Endothelial cell of umbilical vein (primary cell): ENCODE measurements around the gene DACT3. TPM values are rescaled to one million over a fixed set of nuclear protein-coding genes. Genes with fewer than 3 reads are reported as not detected.

Experiments used
- BruUV-seq: library from RNA; stranded (reverse); fragments of 400-500 nt; replicated peaks from 2 replicates; lab custom pipeline; 2021; lab: Mats Ljungman, UMichigan
- CTCF ChIA-PET: fragments of 300-600, 350-600 bp; sonication (Branson Sonifier 250); formaldehyde crosslinking; loops from one replicate; lab custom pipeline; 2021; ENCODE audit warnings: antibody characterized with exemption, inconsistent platforms; lab: Charles Lee
- POLR2A ChIA-PET: fragments of 300-600, 350-600 bp; sonication (Branson Sonifier 250); formaldehyde crosslinking; loops from one replicate; lab custom pipeline; 2021; ENCODE audit warnings: antibody characterized with exemption, inconsistent platforms; lab: Charles Lee
- DNase-seq: peaks from one replicate; pipeline ENCODE4 v3.0.0-alpha.2; 2011; ENCODE audit warnings: low read depth, low spot score
- FAIRE-seq: peaks from 2 replicates; lab custom pipeline; 2011; peaks lifted over from hg19 to GRCh38; lab: Jason Lieb, UNC
- H2AFZ ChIP-seq: 2 replicates; pipeline ENCODE4 v1.6.0; 2012; ENCODE audit warnings: low read depth, low read length, control low read depth, inconsistent platforms
- H3K27ac ChIP-seq: 2 replicates; pipeline ENCODE4 v1.5.1; 2011; ENCODE audit warnings: low read depth, mild to moderate bottlenecking, control low read depth, low read length, moderate library complexity; ENCODE audit not compliant: insufficient read depth
- H3K27me3 ChIP-seq, 2 experiments: 2 replicates each; pipeline versions ENCODE4 v1.6.0 to v1.6.1; 2011; ENCODE audit warnings: low read length in 2 of 2, mixed read lengths in 1 of 2; ENCODE audit not compliant: control insufficient read depth in 2 of 2, insufficient read depth in 2 of 2
- H3K36me3 ChIP-seq, 2 experiments: 2 replicates in 1 of 2; 3 replicates in 1 of 2; pipeline ENCODE4 v1.5.1; 2011; ENCODE audit warnings: low read length in 2 of 2, mild to moderate bottlenecking in 1 of 2, moderate library complexity in 1 of 2; ENCODE audit not compliant: control insufficient read depth in 2 of 2, insufficient read depth in 2 of 2; ENCODE audit errors: extremely low read depth in 1 of 2
- H3K4me1 ChIP-seq: 3 replicates; pipeline ENCODE4 v1.5.1; 2011; ENCODE audit warnings: mild to moderate bottlenecking, low read length; ENCODE audit not compliant: control insufficient read depth, insufficient read depth; ENCODE audit errors: extremely low read depth
- H3K4me2 ChIP-seq: 2 replicates; pipeline ENCODE4 v1.6.1; 2011; ENCODE audit warnings: low read length, control low read depth, mixed read lengths; ENCODE audit not compliant: insufficient read depth
- H3K4me3 ChIP-seq, 3 experiments: fragments of 200-600 bp in 1 of 3; sonication (generic), shearing (Covaris generic) in 1 of 3; replicated peaks in 1 of 3; 2 replicates each; pipeline ENCODE4 v1.5.1; 2011 to 2016; ENCODE audit warnings: control low read depth in 3 of 3, low read length in 3 of 3, mild to moderate bottlenecking in 2 of 3, inconsistent platforms in 1 of 3, low read depth in 1 of 3, moderate library complexity in 1 of 3; ENCODE audit not compliant: insufficient read depth in 1 of 3
- H3K79me2 ChIP-seq: 2 replicates; pipeline ENCODE4 v1.6.0; 2012; ENCODE audit warnings: low read length, inconsistent platforms; ENCODE audit not compliant: control insufficient read depth, insufficient read depth
- H3K9ac ChIP-seq: replicated peaks from 2 replicates; pipeline ENCODE3; 2011; ENCODE audit warnings: low read length, control low read depth; ENCODE audit not compliant: insufficient read depth; ENCODE audit errors: extremely low read depth
- H3K9me1 ChIP-seq: replicated peaks from 3 replicates; pipeline ENCODE4 v1.6.0; 2011; ENCODE audit warnings: mild to moderate bottlenecking, low read length; ENCODE audit not compliant: control insufficient read depth, insufficient read depth; ENCODE audit errors: extremely low read depth
- H3K9me3 ChIP-seq: replicated peaks from 2 replicates; pipeline ENCODE4 v1.5.1; 2012; ENCODE audit warnings: low read length, inconsistent platforms; ENCODE audit not compliant: control insufficient read depth, insufficient read depth
- H4K20me1 ChIP-seq: replicated peaks from 2 replicates; pipeline ENCODE3; 2011; ENCODE audit warnings: mild to moderate bottlenecking, low read length; ENCODE audit not compliant: control insufficient read depth, insufficient read depth; ENCODE audit errors: extremely low read depth
- CTCF ChIP-seq, 2 donors: IDR thresholded peaks; 1 replicate in 1 of 2; 2 replicates in 1 of 2; pipeline ENCODE4 v1.5.1; 2011; ENCODE audit warnings: low read length in 2 of 2, mild to moderate bottlenecking in 2 of 2, moderate library complexity in 2 of 2, control low read depth in 1 of 2, inconsistent platforms in 1 of 2, low read depth in 1 of 2; ENCODE audit not compliant: insufficient read depth in 1 of 2; ENCODE audit errors: extremely low read depth in 1 of 2
- FOS ChIP-seq: IDR thresholded peaks from 2 replicates; pipeline ENCODE4 v1.6.1; 2011; ENCODE audit warnings: mild to moderate bottlenecking, low read length, moderate library complexity, borderline replicate concordance; ENCODE audit not compliant: insufficient read depth
- GATA2 ChIP-seq: IDR thresholded peaks from 2 replicates; pipeline ENCODE4 v1.7.0; 2011; ENCODE audit warnings: low read depth, mild to moderate bottlenecking, moderate library complexity, mixed read lengths, low read length; ENCODE audit not compliant: insufficient read length, insufficient read depth
- JUN ChIP-seq: IDR thresholded peaks from 2 replicates; pipeline ENCODE4 v1.6.1; 2011; ENCODE audit warnings: borderline replicate concordance, low read depth; ENCODE audit not compliant: insufficient read length, insufficient read depth
- MYC ChIP-seq: IDR thresholded peaks from one replicate; pipeline ENCODE4 v1.6.1; 2011; ENCODE audit warnings: mild to moderate bottlenecking, low read depth, low read length
- POLR2A ChIP-seq: IDR thresholded peaks from 2 replicates; pipeline ENCODE4 v1.6.1; 2012; ENCODE audit warnings: low read depth, mild to moderate bottlenecking, control low read depth, low read length
- POLR2AphosphoS5 ChIP-seq: IDR thresholded peaks from 2 replicates; pipeline ENCODE4 v1.6.1; 2012; ENCODE audit warnings: low read depth, mild to moderate bottlenecking, control low read depth, low read length, moderate library complexity; ENCODE audit not compliant: insufficient read depth
- dilution Hi-C: fragments of 300-500 bp; cut with MboI; formaldehyde crosslinking; loops from one replicate; pipeline ENCODE4 v1.15.0; 2019; ENCODE audit warnings: low sequenced_read_pairs; ENCODE audit not compliant: extremely low pct_ligation_motif_present
- intact Hi-C: fragments of 100-400 bp; cut with micrococcal nuclease; formaldehyde crosslinking; loops from one replicate; pipeline ENCODE4 v1.10.0; 2022
- polyA plus RNA-seq, 4 experiments: library from polyadenylated mRNA; depleted of rRNA in 3 of 4; stranded (reverse) in 3 of 4; unstranded in 1 of 4; fragments of >200 nt; gene quantifications; 2 replicates each; pipeline versions ENCODE4 v1.2.1 to v1.2.3, GENCODE V29; 2011 to 2012; ENCODE audit warnings: missing spikeins in 1 of 4
- total RNA-seq: library from RNA; stranded (reverse); gene quantifications from 2 replicates; pipeline ENCODE4 v1.2.3, GENCODE V29; 2021
- TF ChIP-seq, protein P1 (sequence below): IDR thresholded peaks from 2 replicates; pipeline ENCODE4 v1.6.1; 2011; ENCODE audit not compliant: insufficient read depth, insufficient read length

The DACT3 gene
- total and polyA plus RNA-seq, 2 donors (not counting 3 experiments of a cell fraction or from before 2014, with no cell fraction given), result 0.22 to 0.76 TPM

DNA sequence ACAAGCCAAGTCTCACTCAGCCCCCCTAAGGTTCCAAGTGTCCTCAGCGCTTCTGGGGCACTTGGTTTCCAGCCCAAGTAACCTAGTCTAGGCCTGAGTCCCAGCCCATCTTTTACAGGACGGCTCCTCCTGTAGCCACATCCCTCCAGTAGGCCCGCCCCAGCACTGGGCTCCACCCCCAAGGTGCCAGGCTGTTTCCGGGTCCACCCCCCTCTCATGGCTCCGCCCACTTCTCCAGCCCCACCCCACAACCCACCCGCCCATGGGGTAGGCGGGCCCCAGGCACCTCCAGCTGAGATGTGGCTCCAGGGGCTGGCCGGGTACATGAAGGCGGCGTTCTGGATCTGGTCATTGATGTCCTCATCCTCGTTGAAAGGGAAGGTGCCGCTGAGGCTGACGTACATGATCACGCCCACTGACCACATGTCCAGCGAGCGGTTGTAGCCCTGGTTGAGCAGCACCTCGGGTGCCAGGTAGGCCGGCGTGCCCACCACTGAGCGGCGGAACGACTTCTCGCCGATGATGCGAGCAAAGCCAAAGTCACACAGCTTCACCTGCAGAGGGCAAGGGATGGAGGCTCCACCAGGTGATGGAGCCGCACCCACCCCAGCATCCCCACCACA is 17.2 kb upstream of the DACT3 start:
- no peaks in the 10 kb centered on the region for H3K27me3 ChIP-seq
- intact Hi-C loops (no loop called here), dilution Hi-C loops (no loop called here)
- ChIA-PET POLR2A (no interaction called here), CTCF (interaction anchor here (0.9 kb wide), 1 partner anchor 16 kb away, joined by 3 read pairs; no protein-coding TSS in a partner anchor)
- H3K4me2 ChIP-seq, result no peak overlapping the region
- no peak for TF ChIP-seq GATA2
- TF ChIP-seq MYC, result no peak
- no peak for TF ChIP-seq FOS
- TF ChIP-seq POLR2A, result no peak
- FAIRE-seq, result no peak
- H3K79me2 ChIP-seq, result no peaks in the 10 kb centered on the region
- H2AFZ ChIP-seq, result no peak overlapping the region
- no peaks in the 10 kb centered on the region for H3K9me1 ChIP-seq
- no peak overlapping the region for H3K9ac ChIP-seq
- no peaks in the 10 kb centered on the region for H3K4me1 ChIP-seq
- H3K4me3 ChIP-seq, result no peak overlapping the region
- peaks cover 24 to 50% of the 10 kb centered on the region in 2 experiments for H3K36me3 ChIP-seq
- no peak overlapping the region for H3K27ac ChIP-seq
- BruUV-seq, result no TSS peak
- H3K9me3 ChIP-seq, result no peaks in the 10 kb centered on the region
- no peaks in the 10 kb centered on the region for H4K20me1 ChIP-seq
- peak; percentile 13 for DNase-seq

- H3K27ac ChIP-seq, result no peak overlapping the region
- H3K9ac ChIP-seq, result no peak overlapping the region
- TF ChIP-seq, protein P1, sequence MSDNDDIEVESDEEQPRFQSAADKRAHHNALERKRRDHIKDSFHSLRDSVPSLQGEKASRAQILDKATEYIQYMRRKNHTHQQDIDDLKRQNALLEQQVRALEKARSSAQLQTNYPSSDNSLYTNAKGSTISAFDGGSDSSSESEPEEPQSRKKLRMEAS, result no peak
- TF ChIP-seq MYC (no peak), POLR2A (no peak), POLR2AphosphoS5 (no peak), CTCF (IDR thresholded peaks at IDR 0.05; ENCODE audit: extremely low read depth in 1 of 2, insufficient read depth in 1 of 2, low read depth in 1 of 2, low read length in 2 of 2) (no peak), JUN (no peak), FOS (no peak), GATA2 (no peak)
- no peaks in the 10 kb centered on the region for H3K27me3 ChIP-seq
- ChIA-PET CTCF (interaction anchor here (1.0 to 2.5 kb wide), 3 partner anchors 13 to 23 kb away, joined by 3 to 15 read pairs (median 3); partner anchors contain the start of gene DACT3), POLR2A (interaction anchor here (0.6 kb wide), 1 partner anchor 144 kb away, joined by 3 read pairs; no protein-coding TSS in a partner anchor)
- DNase-seq (peak; percentile 36), FAIRE-seq (no peak)
- peaks cover 25 to 41% of the 10 kb centered on the region in 2 experiments for H3K36me3 ChIP-seq
- intact Hi-C loops (no loop called here), dilution Hi-C loops (no loop called here)
- H3K79me2 ChIP-seq, result no peaks in the 10 kb centered on the region
- no peak overlapping the region for H2AFZ ChIP-seq
- no peaks in the 10 kb centered on the region for H3K9me3 ChIP-seq
- no peak overlapping the region for H3K4me2 ChIP-seq
- no peak overlapping the region for H3K4me3 ChIP-seq
- H3K4me1 ChIP-seq, result peaks cover 4% of the 10 kb centered on the region
- H4K20me1 ChIP-seq, result no peaks in the 10 kb centered on the region
- H3K9me1 ChIP-seq, result no peaks in the 10 kb centered on the region
- TSS peak; percentile 64 for BruUV-seq
Observed at GRCh38 chr19:46674416-46675178, 13.6 kb upstream of the DACT3 start.
